K562 (cell line): ENCODE data around the gene MAST1. TPM values are rescaled to one million over a fixed set of nuclear protein-coding genes. Genes with fewer than 3 reads are reported as not detected.

Experiments
- CCNT2 ChIP-seq: IDR thresholded peaks from 2 replicates; pipeline ENCODE4 v1.6.1; 2011; ENCODE audit warnings: borderline replicate concordance, low read depth, mild to moderate bottlenecking, moderate library complexity, mixed read lengths, low read length; ENCODE audit not compliant: insufficient read length; ENCODE audit errors: extremely low read depth
- CSDE1 ChIP-seq, 2 experiments: fragments of 450-650 bp; IDR thresholded peaks; 2 replicates each; pipeline ENCODE4 v1.6.1; 2016; ENCODE audit warnings: mild to moderate bottlenecking in 1 of 2
- E2F6 ChIP-seq, 2 experiments: IDR thresholded peaks; 2 replicates each; pipeline ENCODE4 v1.6.1; 2011; ENCODE audit warnings: borderline replicate concordance in 1 of 2, control low read depth in 1 of 2, low read depth in 1 of 2, low read length in 1 of 2, mild to moderate bottlenecking in 1 of 2, mixed read lengths in 1 of 2, moderate library complexity in 1 of 2; ENCODE audit not compliant: insufficient read depth in 1 of 2, insufficient read length in 1 of 2, poor library complexity in 1 of 2, severe bottlenecking in 1 of 2; ENCODE audit errors: extremely low read depth in 1 of 2
- FOXK1 ChIP-seq: sonication (generic); formaldehyde crosslinking; IDR thresholded peaks from 2 replicates; pipeline ENCODE4 v1.8.0; 2022; ENCODE audit warnings: missing genetic modification reagents, mild to moderate bottlenecking, borderline replicate concordance
- GTF2E2 ChIP-seq: fragments of 200-800 bp; sonication (Bioruptor generic); IDR thresholded peaks from 2 replicates; pipeline ENCODE4 v1.6.1; 2016; ENCODE audit warnings: missing genetic modification characterization, missing compliant biosample characterization
- HDAC2 ChIP-seq: fragments of 450-650 bp; IDR thresholded peaks from 2 replicates; pipeline ENCODE4 v1.6.1; 2016; ENCODE audit warnings: mild to moderate bottlenecking
- HNRNPUL1 ChIP-seq: fragments of 200-400 bp; formaldehyde crosslinking; IDR thresholded peaks from 2 replicates; pipeline ENCODE4 v1.6.1; 2017; ENCODE audit warnings: low read length
- MTA2 ChIP-seq: fragments of 450-650 bp; IDR thresholded peaks from 2 replicates; pipeline ENCODE4 v1.6.1; 2016; ENCODE audit warnings: low read depth
- NFIX ChIP-seq: fragments of 250-450 bp; sonication (Bioruptor Pico); IDR thresholded peaks from 2 replicates; pipeline ENCODE4 v1.4.0; 2020; ENCODE audit warnings: low read depth, mild to moderate bottlenecking, moderate library complexity
- PCBP1 ChIP-seq: fragments of 200-400 bp; formaldehyde crosslinking; IDR thresholded peaks from 2 replicates; pipeline ENCODE4 v1.6.1; 2018; ENCODE audit warnings: mild to moderate bottlenecking, low read depth, low read length; ENCODE audit not compliant: poor library complexity, severe bottlenecking
- SIN3B ChIP-seq: fragments of 450-650 bp; IDR thresholded peaks from 2 replicates; pipeline ENCODE4 v1.6.1; 2017; ENCODE audit warnings: low read depth, mild to moderate bottlenecking, moderate library complexity
- SLC30A9 ChIP-seq: fragments of 250-450 bp; sonication (Bioruptor Pico); IDR thresholded peaks from 2 replicates; pipeline ENCODE4 v1.8.0; 2022; ENCODE audit warnings: mild to moderate bottlenecking, moderate library complexity
- SP1 ChIP-seq: sonication (generic); formaldehyde crosslinking; IDR thresholded peaks from 2 replicates; pipeline ENCODE4 v1.8.1; 2022; ENCODE audit warnings: mild to moderate bottlenecking, missing genetic modification reagents
- ZMIZ1 ChIP-seq, 2 experiments: fragments of 150-350 bp in 1 of 2; IDR thresholded peaks; 2 replicates each; pipeline ENCODE4 v1.6.1; 2012 to 2016; ENCODE audit warnings: low read depth in 2 of 2, low read length in 2 of 2, mild to moderate bottlenecking in 1 of 2, moderate library complexity in 1 of 2
- ZNF778 ChIP-seq: fragments of 450-650 bp; formaldehyde crosslinking; IDR thresholded peaks from 2 replicates; pipeline ENCODE4 v1.4.0; 2020; ENCODE audit warnings: mild to moderate bottlenecking, moderate library complexity
- polyA plus RNA-seq, 8 experiments: library from polyadenylated mRNA; depleted of rRNA in 4 of 8; stranded (reverse) in 5 of 8; unstranded in 3 of 8; fragments of >200 nt; fragmentation: Nextera tagmentation in 2 of 8; fragmentation: Illumina TruSeq in 1 of 8; extraction: Ambion mirVana in 2 of 8; extraction: Trizol in 1 of 8; gene quantifications; 2 replicates each; pipeline versions ENCODE4 v1.2.1 to v1.2.3, GENCODE V29; 2011 to 2014; ENCODE audit warnings: inconsistent platforms in 1 of 8, missing spikeins in 1 of 8
- total RNA-seq, 7 experiments: library from RNA; depleted of rRNA in 6 of 7; stranded (reverse); fragments of >200 nt in 6 of 7; fragmentation: Illumina TruSeq in 2 of 7; extraction: Trizol in 2 of 7; gene quantifications; 2 replicates each; pipeline versions ENCODE4 v1.2.1 to v1.2.3, GENCODE V29; 2011 to 2021; ENCODE audit warnings: low replicate concordance in 1 of 7
- TF ChIP-seq, protein P1 (sequence below): IDR thresholded peaks from 2 replicates; pipeline ENCODE4 v1.6.1; 2011; ENCODE audit warnings: borderline replicate concordance, low read depth, mild to moderate bottlenecking, moderate library complexity, low read length; ENCODE audit not compliant: insufficient read depth, poor library complexity, severe bottlenecking

MAST1 gene
- total and polyA plus RNA-seq, 9 of the 15 experiments (the other 6 are each of a cell fraction or from before 2014, with no cell fraction given): 0.48 to 10.3 (median 3.9) TPM

DNA sequence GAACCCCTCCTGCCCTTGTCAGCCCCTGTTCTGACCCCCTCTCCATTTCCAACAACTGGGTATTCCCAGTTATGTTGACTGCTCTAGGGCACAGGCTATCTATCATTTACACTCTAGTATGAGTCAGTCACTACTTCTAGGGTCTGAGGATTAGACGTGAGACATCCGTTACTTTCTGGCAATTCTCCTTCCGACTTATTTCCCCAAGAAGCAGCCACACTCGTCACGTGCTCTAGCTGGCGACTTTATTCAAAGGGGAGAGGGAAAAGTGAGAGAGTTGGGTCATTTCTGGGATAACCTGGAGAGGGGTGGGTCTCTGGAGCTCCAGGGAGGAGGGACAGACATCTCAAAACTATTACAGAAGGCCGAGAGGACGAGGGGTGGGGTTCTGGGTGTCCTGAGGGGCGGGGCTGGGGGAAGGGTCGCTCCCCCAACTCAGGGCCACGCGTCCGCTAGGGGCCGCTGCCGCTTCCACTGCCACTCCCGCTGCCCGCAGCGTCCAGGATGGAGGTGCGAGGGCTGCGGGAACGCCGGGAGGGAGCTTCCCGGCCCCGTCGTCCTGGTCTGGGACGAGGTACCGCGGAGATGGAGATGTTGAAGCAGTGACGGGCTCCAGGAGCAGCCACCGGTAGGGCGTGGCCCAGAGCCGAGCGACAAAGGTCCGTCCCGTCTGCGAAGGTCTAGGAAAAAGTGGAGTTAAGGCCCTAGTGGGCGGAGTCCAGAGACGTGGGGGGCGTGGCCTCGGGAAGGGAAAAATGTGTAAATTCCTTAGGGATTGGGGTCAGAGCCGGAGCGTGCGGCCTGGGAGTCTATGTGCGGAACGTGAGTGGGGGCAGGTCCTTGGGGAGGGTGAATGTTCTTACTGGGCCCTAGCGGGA lies 12.8 kb upstream of the MAST1 start (continued):
- TF ChIP-seq CCNT2 (peak; percentile 24), MTA2 (no peak), SP1 (peak; percentile 71), E2F6 (IDR thresholded peaks at IDR 0.05; ENCODE audit: borderline replicate concordance in 1 of 2, extremely low read depth in 1 of 2, insufficient read depth in 1 of 2, insufficient read length in 1 of 2, low read depth in 1 of 2, low read length in 1 of 2, poor library complexity in 1 of 2, severe bottlenecking in 1 of 2) (peak; percentile 82 to 94), HDAC2 (peak; percentile 39; the same call in 1 of the 2 replicates), FOXK1 (no peak), PCBP1 (peak; percentile 45), ZMIZ1 (IDR thresholded peaks at IDR 0.05; ENCODE audit: low read depth in 2 of 2, low read length in 2 of 2) (no peak), ZNF778 (CRISPR knock-in tag) (no peak), SIN3B (no peak), CSDE1 (IDR thresholded peaks at IDR 0.05) (no peak), NFIX (no peak), GTF2E2 (no peak), SLC30A9 (no peak), HNRNPUL1 (no peak)
- TF ChIP-seq, protein P1, sequence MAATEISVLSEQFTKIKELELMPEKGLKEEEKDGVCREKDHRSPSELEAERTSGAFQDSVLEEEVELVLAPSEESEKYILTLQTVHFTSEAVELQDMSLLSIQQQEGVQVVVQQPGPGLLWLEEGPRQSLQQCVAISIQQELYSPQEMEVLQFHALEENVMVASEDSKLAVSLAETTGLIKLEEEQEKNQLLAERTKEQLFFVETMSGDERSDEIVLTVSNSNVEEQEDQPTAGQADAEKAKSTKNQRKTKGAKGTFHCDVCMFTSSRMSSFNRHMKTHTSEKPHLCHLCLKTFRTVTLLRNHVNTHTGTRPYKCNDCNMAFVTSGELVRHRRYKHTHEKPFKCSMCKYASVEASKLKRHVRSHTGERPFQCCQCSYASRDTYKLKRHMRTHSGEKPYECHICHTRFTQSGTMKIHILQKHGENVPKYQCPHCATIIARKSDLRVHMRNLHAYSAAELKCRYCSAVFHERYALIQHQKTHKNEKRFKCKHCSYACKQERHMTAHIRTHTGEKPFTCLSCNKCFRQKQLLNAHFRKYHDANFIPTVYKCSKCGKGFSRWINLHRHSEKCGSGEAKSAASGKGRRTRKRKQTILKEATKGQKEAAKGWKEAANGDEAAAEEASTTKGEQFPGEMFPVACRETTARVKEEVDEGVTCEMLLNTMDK: peak; percentile 64
